ENCODE measurements around the gene CST3. TPM values are rescaled to one million over a fixed set of nuclear protein-coding genes. Genes with fewer than 3 reads are reported as not detected.

The CST3 gene
- total RNA-seq, 1 experiment from 2014 or later, result 181 TPM

GRCh38 chr20:23604306-23604705 lies 33.4 kb downstream of the CST3 start:
- ATAC-seq (no peak), DNase-seq (ENCODE audit: low read depth, low spot score) (no peak)
- ChIA-PET CTCF (no interaction called here), RAD21 (ENCODE audit: low non-redundant PET in 1 of 2, low total read pairs in 2 of 2, uncharacterized antibody in 2 of 2, unreplicated experiment in 2 of 2) (no interaction called here), POLR2A (no interaction called here)
- H3K4me2 ChIP-seq (ENCODE audit: low read length), result no peak overlapping the region
- H3K27ac ChIP-seq (ENCODE audit: low read depth, low read length), result no peak overlapping the region
- no peaks in the 10 kb centered on the region for H3K36me3 ChIP-seq (ENCODE audit: control insufficient read depth in 1 of 2, insufficient read depth in 2 of 2, low read length in 2 of 2)
- no peaks in the 10 kb centered on the region for H3K9me3 ChIP-seq (ENCODE audit: control insufficient read depth in 1 of 2, insufficient read depth in 1 of 2, low read depth in 1 of 2, low read length in 2 of 2)
- intact Hi-C loops (cut with micrococcal nuclease), result no loop called here
- peaks cover 25% of the 10 kb centered on the region for H3K27me3 ChIP-seq (ENCODE audit: insufficient read depth, low read length)
- no peak overlapping the region for H2AFZ ChIP-seq (ENCODE audit: low read depth, low read length, poor library complexity, severe bottlenecking)
- no TSS peak for BruUV-seq (replicated peaks)
- no peak overlapping the region for H3K4me3 ChIP-seq (replicated peaks in 1 of 2; ENCODE audit: low read depth in 1 of 2, low read length in 2 of 2)
- TF ChIP-seq SRF (IDR thresholded peaks at IDR 0.05; ENCODE audit: low read depth) (no peak), CEBPB (IDR thresholded peaks at IDR 0.05; ENCODE audit: low read depth) (no peak), ELF1 (IDR thresholded peaks at IDR 0.05; ENCODE audit: borderline replicate concordance, low read depth) (no peak), EZH2phosphoT487 (IDR thresholded peaks at IDR 0.05; ENCODE audit: borderline replicate concordance) (no peak)
- no peaks in the 10 kb centered on the region for H3K9me2 ChIP-seq (ENCODE audit: insufficient read depth)
- H3K9ac ChIP-seq (ENCODE audit: low read length), result no peak overlapping the region
- H4K20me1 ChIP-seq (ENCODE audit: insufficient read depth), result no peaks in the 10 kb centered on the region
- H3K79me2 ChIP-seq (ENCODE audit: insufficient read depth, low read length), result no peaks in the 10 kb centered on the region
- no peaks in the 10 kb centered on the region for H3K4me1 ChIP-seq (ENCODE audit: control insufficient read depth in 1 of 2, insufficient read depth in 2 of 2, low read length in 2 of 2)

DNA sequence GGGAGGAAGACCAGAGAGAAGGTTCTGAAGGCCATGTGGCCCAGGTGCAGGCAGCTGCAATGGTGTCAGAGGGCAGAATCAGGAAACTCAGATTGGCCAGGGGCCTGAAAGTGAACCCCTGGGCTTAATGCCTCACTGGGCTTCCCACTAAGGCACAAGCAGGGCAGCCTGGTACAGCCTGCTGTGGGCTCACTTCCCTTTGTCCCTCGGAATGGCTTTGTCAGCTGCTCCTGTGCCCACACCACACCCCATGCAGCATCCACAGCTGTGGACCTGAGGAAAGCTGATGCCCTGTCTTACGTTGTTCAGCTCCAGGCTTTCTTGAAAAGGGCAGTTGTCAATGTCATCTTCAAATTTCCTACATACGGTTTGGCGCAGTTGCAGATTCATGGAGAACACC lies 34.4 kb downstream of the CST3 start:
- no peaks in the 10 kb centered on the region for H3K79me2 ChIP-seq (ENCODE audit: insufficient read depth, low read length)
- H3K4me2 ChIP-seq (ENCODE audit: low read length), result no peak overlapping the region
- intact Hi-C loops (cut with micrococcal nuclease), result no loop called here
- CTCF ChIA-PET, result no interaction called here
- H3K4me1 ChIP-seq (ENCODE audit: control insufficient read depth in 1 of 2, insufficient read depth in 2 of 2, low read length in 2 of 2), result no peaks in the 10 kb centered on the region
- no peaks in the 10 kb centered on the region for H4K20me1 ChIP-seq (ENCODE audit: insufficient read depth)
- H3K27ac ChIP-seq (ENCODE audit: low read depth, low read length), result no peak overlapping the region
- no peak overlapping the region for H3K4me3 ChIP-seq (replicated peaks in 1 of 2; ENCODE audit: low read depth in 1 of 2, low read length in 2 of 2)
- H3K9ac ChIP-seq (ENCODE audit: low read length), result no peak overlapping the region
- H3K36me3 ChIP-seq (ENCODE audit: control insufficient read depth in 1 of 2, insufficient read depth in 2 of 2, low read length in 2 of 2), result no peaks in the 10 kb centered on the region
- H3K9me3 ChIP-seq (ENCODE audit: control insufficient read depth in 1 of 2, insufficient read depth in 1 of 2, low read depth in 1 of 2, low read length in 2 of 2), result no peaks in the 10 kb centered on the region
- peaks cover 34% of the 10 kb centered on the region for H3K27me3 ChIP-seq (ENCODE audit: insufficient read depth, low read length)
- no peaks in the 10 kb centered on the region for H3K9me2 ChIP-seq (ENCODE audit: insufficient read depth)
- RAD21 ChIA-PET (ENCODE audit: low non-redundant PET in 1 of 2, low total read pairs in 2 of 2, uncharacterized antibody in 2 of 2, unreplicated experiment in 2 of 2), result no interaction called here
- no peak for DNase-seq (ENCODE audit: low read depth, low spot score)
- H2AFZ ChIP-seq (ENCODE audit: low read depth, low read length, poor library complexity, severe bottlenecking), result no peak overlapping the region
- POLR2A ChIA-PET, result no interaction called here
- no TSS peak for BruUV-seq (replicated peaks)
- no peak for ATAC-seq
- TF ChIP-seq CEBPB (IDR thresholded peaks at IDR 0.05; ENCODE audit: low read depth), result no peak
- TF ChIP-seq, protein P1, sequence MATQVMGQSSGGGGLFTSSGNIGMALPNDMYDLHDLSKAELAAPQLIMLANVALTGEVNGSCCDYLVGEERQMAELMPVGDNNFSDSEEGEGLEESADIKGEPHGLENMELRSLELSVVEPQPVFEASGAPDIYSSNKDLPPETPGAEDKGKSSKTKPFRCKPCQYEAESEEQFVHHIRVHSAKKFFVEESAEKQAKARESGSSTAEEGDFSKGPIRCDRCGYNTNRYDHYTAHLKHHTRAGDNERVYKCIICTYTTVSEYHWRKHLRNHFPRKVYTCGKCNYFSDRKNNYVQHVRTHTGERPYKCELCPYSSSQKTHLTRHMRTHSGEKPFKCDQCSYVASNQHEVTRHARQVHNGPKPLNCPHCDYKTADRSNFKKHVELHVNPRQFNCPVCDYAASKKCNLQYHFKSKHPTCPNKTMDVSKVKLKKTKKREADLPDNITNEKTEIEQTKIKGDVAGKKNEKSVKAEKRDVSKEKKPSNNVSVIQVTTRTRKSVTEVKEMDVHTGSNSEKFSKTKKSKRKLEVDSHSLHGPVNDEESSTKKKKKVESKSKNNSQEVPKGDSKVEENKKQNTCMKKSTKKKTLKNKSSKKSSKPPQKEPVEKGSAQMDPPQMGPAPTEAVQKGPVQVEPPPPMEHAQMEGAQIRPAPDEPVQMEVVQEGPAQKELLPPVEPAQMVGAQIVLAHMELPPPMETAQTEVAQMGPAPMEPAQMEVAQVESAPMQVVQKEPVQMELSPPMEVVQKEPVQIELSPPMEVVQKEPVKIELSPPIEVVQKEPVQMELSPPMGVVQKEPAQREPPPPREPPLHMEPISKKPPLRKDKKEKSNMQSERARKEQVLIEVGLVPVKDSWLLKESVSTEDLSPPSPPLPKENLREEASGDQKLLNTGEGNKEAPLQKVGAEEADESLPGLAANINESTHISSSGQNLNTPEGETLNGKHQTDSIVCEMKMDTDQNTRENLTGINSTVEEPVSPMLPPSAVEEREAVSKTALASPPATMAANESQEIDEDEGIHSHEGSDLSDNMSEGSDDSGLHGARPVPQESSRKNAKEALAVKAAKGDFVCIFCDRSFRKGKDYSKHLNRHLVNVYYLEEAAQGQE (IDR thresholded peaks at IDR 0.05; ENCODE audit: low read depth), result no peak
- TF ChIP-seq EZH2phosphoT487 (IDR thresholded peaks at IDR 0.05; ENCODE audit: borderline replicate concordance), result no peak
- no peak for TF ChIP-seq EGR1 (IDR thresholded peaks at IDR 0.05; ENCODE audit: low read depth)
- TF ChIP-seq JUND (IDR thresholded peaks at IDR 0.05), result no peak
- no peak for TF ChIP-seq SIN3A (IDR thresholded peaks at IDR 0.05; ENCODE audit: low read depth)
- no peak for TF ChIP-seq MAX (IDR thresholded peaks at IDR 0.05)
- TF ChIP-seq EZH2 (IDR thresholded peaks at IDR 0.05), result no peak
- no peak for TF ChIP-seq SP1 (IDR thresholded peaks at IDR 0.05; ENCODE audit: low read depth)
- TF ChIP-seq CTCF (IDR thresholded peaks at IDR 0.05 in 2 of 3, conservative IDR thresholded peaks at IDR 0.05 in 1 of 3; ENCODE audit: borderline replicate concordance in 1 of 3, insufficient read depth in 1 of 3, low read depth in 2 of 3, low read length in 2 of 3), result no peak
- no peak for TF ChIP-seq ZFX (IDR thresholded peaks at IDR 0.05)
- no peak for TF ChIP-seq SRF (IDR thresholded peaks at IDR 0.05; ENCODE audit: low read depth)
- no peak for TF ChIP-seq CBX3 (IDR thresholded peaks at IDR 0.05; ENCODE audit: low read depth)
- no peak for TF ChIP-seq ZBTB33 (IDR thresholded peaks at IDR 0.05; ENCODE audit: extremely low read depth, insufficient replicate concordance, low read length)

Measured in HCT116 (cell line).